ENCODE measurements around the gene PLXNA4.

PLXNA4 gene

DNA sequence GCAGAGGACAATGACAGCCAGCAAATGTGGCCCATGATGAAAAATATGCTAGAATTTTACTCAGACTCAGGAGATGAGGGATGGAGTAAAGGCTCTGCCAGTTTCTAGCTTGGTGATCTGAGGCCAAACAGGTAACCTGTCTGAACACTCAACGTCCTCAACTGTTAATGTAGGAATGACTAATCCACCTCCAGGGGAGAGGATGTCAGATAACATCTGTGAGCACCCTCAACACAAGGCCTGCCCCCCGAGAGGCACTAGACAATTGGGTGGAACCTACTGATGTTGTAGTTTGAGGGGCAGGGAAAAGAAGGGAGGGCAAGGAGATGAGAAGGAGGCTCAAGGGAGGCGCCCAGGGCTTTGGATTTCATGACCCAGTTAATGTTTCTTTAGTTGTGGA lies 445.1 kb downstream of the PLXNA4 start:
- ChIA-PET CTCF (interaction anchor here (0.6 kb wide), 1 partner anchor 23 kb away, joined by 3 read pairs; no protein-coding TSS in a partner anchor), POLR2A (no interaction called here)
- Histone ChIP-seq H3K4me1 (ENCODE audit: control insufficient read depth, insufficient read depth, low read length) (no peaks in the 10 kb centered on the region), H3K4me3 (ENCODE audit: low read depth, low read length) (no peak overlapping the region), H3K36me3 (ENCODE audit: control insufficient read depth in 2 of 2, insufficient read depth in 1 of 2, low read length in 2 of 2) (no peaks in the 10 kb centered on the region), H3K27ac (ENCODE audit: extremely low read depth, low read depth, low read length) (no peak overlapping the region), H3K9me3 (ENCODE audit: control insufficient read depth, insufficient read depth, low read depth, low read length) (no peaks in the 10 kb centered on the region)
- TF ChIP-seq ZNF473 (tag by site-specific recombination; IDR thresholded peaks at IDR 0.05), result no peak
- TF ChIP-seq YY2 (tag by site-specific recombination; IDR thresholded peaks at IDR 0.05), result no peak
- no peak for TF ChIP-seq ZNF121 (tag by site-specific recombination; IDR thresholded peaks at IDR 0.05)
- no peak for TF ChIP-seq ZNF26 (tag by site-specific recombination; IDR thresholded peaks at IDR 0.05)
- TF ChIP-seq HOXC10 (CRISPR knock-in tag; IDR thresholded peaks at IDR 0.05), result no peak
- no peak for TF ChIP-seq ZNF704 (tag by site-specific recombination; IDR thresholded peaks at IDR 0.05)
- no peak for TF ChIP-seq ZSCAN23 (tag by site-specific recombination; IDR thresholded peaks at IDR 0.05)
- TF ChIP-seq ZNF785 (tag by site-specific recombination; IDR thresholded peaks at IDR 0.05), result no peak
- no peak for TF ChIP-seq ZNF514 (tag by site-specific recombination; IDR thresholded peaks at IDR 0.05)
- TF ChIP-seq ZNF19 (tag by site-specific recombination; IDR thresholded peaks at IDR 0.05; ENCODE audit: low read depth), result no peak
- no peak for TF ChIP-seq TRIM28 (IDR thresholded peaks at IDR 0.05; ENCODE audit: borderline replicate concordance, low read length)

GRCh38 chr7:132130497-132130896 lies 445.8 kb downstream of the PLXNA4 start:
- ChIA-PET CTCF (interaction anchor here (0.6 kb wide), 1 partner anchor 24 kb away, joined by 3 read pairs; no protein-coding TSS in a partner anchor), POLR2A (no interaction called here)
- no peak overlapping the region for H3K4me3 ChIP-seq (ENCODE audit: low read depth, low read length)
- no peaks in the 10 kb centered on the region for H3K36me3 ChIP-seq (ENCODE audit: control insufficient read depth in 2 of 2, insufficient read depth in 1 of 2, low read length in 2 of 2)
- H3K27ac ChIP-seq (ENCODE audit: extremely low read depth, low read depth, low read length), result no peak overlapping the region
- no peak for TF ChIP-seq ZNF776 (tag by site-specific recombination; IDR thresholded peaks at IDR 0.05; ENCODE audit: borderline replicate concordance)
- TF ChIP-seq ZNF24 (tag by site-specific recombination; IDR thresholded peaks at IDR 0.05), result no peak
- no peak for TF ChIP-seq GLI4 (tag by site-specific recombination; IDR thresholded peaks at IDR 0.05)
- no peak for TF ChIP-seq ZNF184 (tag by site-specific recombination; IDR thresholded peaks at IDR 0.05)
- TF ChIP-seq KLF7 (tag by site-specific recombination; IDR thresholded peaks at IDR 0.05; ENCODE audit: borderline replicate concordance), result no peak
- TF ChIP-seq ZIC2 (tag by site-specific recombination; IDR thresholded peaks at IDR 0.05), result no peak
- TF ChIP-seq ZNF112 (tag by site-specific recombination; IDR thresholded peaks at IDR 0.05), result no peak
- TF ChIP-seq ZNF274 (IDR thresholded peaks at IDR 0.05; ENCODE audit: low read length), result no peak
- TF ChIP-seq ZNF274 (tag by site-specific recombination; IDR thresholded peaks at IDR 0.05; ENCODE audit: borderline replicate concordance), result no peak
- TF ChIP-seq ZNF623 (tag by site-specific recombination; IDR thresholded peaks at IDR 0.05), result no peak
- TF ChIP-seq ZNF549 (tag by site-specific recombination; IDR thresholded peaks at IDR 0.05), result no peak
- TF ChIP-seq ZNF223 (tag by site-specific recombination; IDR thresholded peaks at IDR 0.05), result no peak
- TF ChIP-seq KLF17 (tag by site-specific recombination; IDR thresholded peaks at IDR 0.05), result no peak
- TF ChIP-seq EGR2 (tag by site-specific recombination; IDR thresholded peaks at IDR 0.05; ENCODE audit: low read depth), result no peak
- TF ChIP-seq ZBTB8A (tag by site-specific recombination; IDR thresholded peaks at IDR 0.05), result no peak
- no peak for TF ChIP-seq ZNF292 (tag by site-specific recombination; IDR thresholded peaks at IDR 0.05; ENCODE audit: borderline replicate concordance, low read depth)
- no peak for TF ChIP-seq ZNF513 (tag by site-specific recombination; IDR thresholded peaks at IDR 0.05)
- TF ChIP-seq ZNF610 (tag by site-specific recombination; IDR thresholded peaks at IDR 0.05; ENCODE audit: borderline replicate concordance), result no peak
- H3K4me1 ChIP-seq (ENCODE audit: control insufficient read depth, insufficient read depth, low read length), result no peaks in the 10 kb centered on the region
- no peaks in the 10 kb centered on the region for H3K9me3 ChIP-seq (ENCODE audit: control insufficient read depth, insufficient read depth, low read depth, low read length)

Data from HEK293 (cell line).